DND-41 (cell line): ENCODE data around the gene C1orf35.

Experiments
- EZH2 ChIP-seq: IDR thresholded peaks from 3 replicates; pipeline ENCODE4 v1.6.1; 2012; ENCODE audit warnings: borderline replicate concordance, low read depth, mild to moderate bottlenecking, moderate library complexity, low read length, inconsistent platforms; ENCODE audit not compliant: severe bottlenecking
- TF ChIP-seq, protein P1 (sequence below): IDR thresholded peaks from 2 replicates; pipeline ENCODE4 v1.5.1; 2012; ENCODE audit warnings: borderline replicate concordance, low read length, moderate library complexity, mild to moderate bottlenecking; ENCODE audit not compliant: poor library complexity, severe bottlenecking; ENCODE audit errors: extremely low read depth

DNA sequence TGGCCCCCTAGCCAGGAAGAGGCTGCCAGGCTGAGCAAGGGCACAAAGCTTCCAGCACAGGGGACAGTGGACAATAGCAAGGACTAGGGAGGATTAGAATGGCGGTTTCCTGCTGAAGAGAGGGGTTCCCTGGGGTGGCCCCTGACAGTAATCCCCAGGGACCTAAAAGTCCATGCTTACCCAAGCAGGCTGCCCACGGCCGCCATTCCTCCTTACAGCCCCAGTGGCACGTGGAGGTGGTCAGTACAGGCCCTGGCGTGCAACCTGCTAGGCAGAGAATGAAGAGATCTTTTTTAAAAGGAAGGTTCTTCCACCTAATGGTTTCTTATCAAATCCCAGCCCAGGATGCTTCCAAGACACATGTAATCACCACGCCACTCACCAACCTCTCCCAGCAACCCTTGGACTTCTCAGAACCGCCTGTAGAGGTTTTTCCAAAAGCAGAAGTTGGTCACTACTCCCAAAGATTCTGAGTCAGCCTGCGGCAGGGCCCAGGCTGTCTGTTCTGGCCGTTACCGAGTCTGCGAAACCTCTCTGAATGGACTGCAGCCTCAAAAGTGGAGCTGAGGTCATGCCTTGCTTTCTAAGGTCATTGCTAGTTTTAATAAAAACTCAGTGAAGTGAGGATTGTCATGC is 5.0 kb upstream of the C1orf35 start:
- TF ChIP-seq, protein P1, sequence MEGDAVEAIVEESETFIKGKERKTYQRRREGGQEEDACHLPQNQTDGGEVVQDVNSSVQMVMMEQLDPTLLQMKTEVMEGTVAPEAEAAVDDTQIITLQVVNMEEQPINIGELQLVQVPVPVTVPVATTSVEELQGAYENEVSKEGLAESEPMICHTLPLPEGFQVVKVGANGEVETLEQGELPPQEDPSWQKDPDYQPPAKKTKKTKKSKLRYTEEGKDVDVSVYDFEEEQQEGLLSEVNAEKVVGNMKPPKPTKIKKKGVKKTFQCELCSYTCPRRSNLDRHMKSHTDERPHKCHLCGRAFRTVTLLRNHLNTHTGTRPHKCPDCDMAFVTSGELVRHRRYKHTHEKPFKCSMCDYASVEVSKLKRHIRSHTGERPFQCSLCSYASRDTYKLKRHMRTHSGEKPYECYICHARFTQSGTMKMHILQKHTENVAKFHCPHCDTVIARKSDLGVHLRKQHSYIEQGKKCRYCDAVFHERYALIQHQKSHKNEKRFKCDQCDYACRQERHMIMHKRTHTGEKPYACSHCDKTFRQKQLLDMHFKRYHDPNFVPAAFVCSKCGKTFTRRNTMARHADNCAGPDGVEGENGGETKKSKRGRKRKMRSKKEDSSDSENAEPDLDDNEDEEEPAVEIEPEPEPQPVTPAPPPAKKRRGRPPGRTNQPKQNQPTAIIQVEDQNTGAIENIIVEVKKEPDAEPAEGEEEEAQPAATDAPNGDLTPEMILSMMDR = no peak
- TF ChIP-seq EZH2 = no peak
